ENCODE measurements around the gene MORN2. TPM values are rescaled to one million over a fixed set of nuclear protein-coding genes. Genes with fewer than 3 reads are reported as not detected.

Gene MORN2
- total and polyA plus RNA-seq, 2 donors (not counting 3 experiments of a cell fraction or from before 2014, with no cell fraction given), result 11.6 to 15.0 TPM

GRCh38 chr2:38873763-38874162, 2.0 kb upstream of the MORN2 start:
- CTCF ChIA-PET, result interaction anchor here (0.7 kb wide), 1 partner anchor 262 kb away, joined by 3 read pairs; no protein-coding TSS in a partner anchor
- FAIRE-seq (no peak), DNase-seq (ENCODE audit: low read depth, low spot score) (no peak)
- H4K20me1 ChIP-seq (replicated peaks; ENCODE audit: control insufficient read depth, extremely low read depth, insufficient read depth, low read length), result no peaks in the 10 kb centered on the region
- no peaks in the 10 kb centered on the region for H3K9me3 ChIP-seq (replicated peaks; ENCODE audit: control insufficient read depth, insufficient read depth, low read length)
- H3K27me3 ChIP-seq (ENCODE audit: control insufficient read depth in 2 of 2, insufficient read depth in 2 of 2, low read length in 2 of 2), result no peaks in the 10 kb centered on the region
- BruUV-seq (replicated peaks), result no TSS peak
- H3K27ac ChIP-seq (ENCODE audit: insufficient read depth, low read depth, low read length), result no peak overlapping the region
- no peak overlapping the region for H3K4me3 ChIP-seq (replicated peaks in 1 of 3; ENCODE audit: insufficient read depth in 1 of 3, low read depth in 1 of 3, low read length in 3 of 3)
- H3K79me2 ChIP-seq (ENCODE audit: control insufficient read depth, insufficient read depth, low read length), result peaks cover 25% of the 10 kb centered on the region
- H3K4me1 ChIP-seq (ENCODE audit: control insufficient read depth, extremely low read depth, insufficient read depth, low read length), result peaks cover 13% of the 10 kb centered on the region
- dilution Hi-C loops (cut with MboI; ENCODE audit: extremely low pct_ligation_motif_present, low sequenced_read_pairs) (no loop called here), intact Hi-C loops (cut with micrococcal nuclease) (no loop called here)
- TF ChIP-seq EZH2 (IDR thresholded peaks at IDR 0.05; ENCODE audit: borderline replicate concordance, low read depth, low read length, severe bottlenecking), result no peak
- TF ChIP-seq FOS (IDR thresholded peaks at IDR 0.05; ENCODE audit: borderline replicate concordance, insufficient read depth, low read length), result no peak
- TF ChIP-seq CTCF (IDR thresholded peaks at IDR 0.05; ENCODE audit: extremely low read depth in 1 of 2, insufficient read depth in 1 of 2, low read depth in 1 of 2, low read length in 2 of 2), result no peak
- TF ChIP-seq GATA2 (IDR thresholded peaks at IDR 0.05; ENCODE audit: insufficient read depth, insufficient read length, low read depth, low read length), result no peak
- TF ChIP-seq MYC (IDR thresholded peaks at IDR 0.05; ENCODE audit: low read depth, low read length), result no peak
- no peak for TF ChIP-seq JUN (IDR thresholded peaks at IDR 0.05; ENCODE audit: borderline replicate concordance, insufficient read depth, insufficient read length, low read depth)
- TF ChIP-seq POLR2A (IDR thresholded peaks at IDR 0.05; ENCODE audit: low read depth, low read length), result no peak
- TF ChIP-seq POLR2AphosphoS5 (IDR thresholded peaks at IDR 0.05; ENCODE audit: insufficient read depth, low read depth, low read length), result no peak
- TF ChIP-seq MAX (IDR thresholded peaks at IDR 0.05; ENCODE audit: insufficient read depth, insufficient read length), result no peak
- H3K4me2 ChIP-seq (ENCODE audit: insufficient read depth, low read length), result no peak overlapping the region
- no peaks in the 10 kb centered on the region for H3K9me1 ChIP-seq (replicated peaks; ENCODE audit: control insufficient read depth, extremely low read depth, insufficient read depth, low read length)
- no peak overlapping the region for H2AFZ ChIP-seq (ENCODE audit: low read depth, low read length)
- H3K36me3 ChIP-seq (ENCODE audit: control insufficient read depth in 2 of 2, extremely low read depth in 1 of 2, insufficient read depth in 2 of 2, low read length in 2 of 2), result no peaks in the 10 kb centered on the region
- POLR2A ChIA-PET, result no interaction called here
- H3K9ac ChIP-seq (replicated peaks; ENCODE audit: extremely low read depth, insufficient read depth, low read length), result no peak overlapping the region

Data from endothelial cell of umbilical vein (primary cell).